ENCODE measurements around the gene ATG10. TPM values are rescaled to one million over a fixed set of nuclear protein-coding genes. Genes with fewer than 3 reads are reported as not detected.

Gene ATG10
- polyA plus RNA-seq, 1 of the 3 experiments (the other 2 are of a cell fraction): 3.2 TPM

DNA sequence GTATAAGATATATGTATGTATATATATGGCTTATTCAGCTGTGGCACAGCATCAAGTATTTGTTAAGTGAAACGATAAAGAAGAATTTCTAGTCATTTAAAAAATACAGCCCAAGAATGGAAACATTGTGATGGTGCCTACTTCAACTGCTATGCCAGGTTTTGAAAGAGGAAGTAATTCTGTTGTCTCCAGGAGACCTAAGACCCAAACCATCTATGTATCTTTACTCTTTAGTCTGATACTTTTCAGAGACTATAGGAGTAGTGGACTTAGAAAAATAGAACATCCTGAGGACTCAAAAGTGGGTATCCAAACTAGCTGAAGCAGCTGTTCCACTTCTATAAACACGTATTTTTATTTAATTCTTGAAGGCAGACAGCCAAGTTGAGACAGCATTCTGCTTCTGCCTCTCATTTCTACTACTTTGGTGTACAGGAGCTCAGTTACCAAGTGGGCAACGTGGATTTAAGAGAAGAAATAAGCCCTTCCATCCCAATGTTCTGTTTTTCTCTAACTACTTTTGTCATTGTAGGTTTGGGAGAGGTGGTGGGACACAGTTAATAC, 195.6 kb downstream of the ATG10 start (continued):
- TF ChIP-seq CTCF (IDR thresholded peaks at IDR 0.05) (no peak), SMC3 (IDR thresholded peaks at IDR 0.05; ENCODE audit: low read depth, low read length) (no peak)
- TF ChIP-seq, protein P1, sequence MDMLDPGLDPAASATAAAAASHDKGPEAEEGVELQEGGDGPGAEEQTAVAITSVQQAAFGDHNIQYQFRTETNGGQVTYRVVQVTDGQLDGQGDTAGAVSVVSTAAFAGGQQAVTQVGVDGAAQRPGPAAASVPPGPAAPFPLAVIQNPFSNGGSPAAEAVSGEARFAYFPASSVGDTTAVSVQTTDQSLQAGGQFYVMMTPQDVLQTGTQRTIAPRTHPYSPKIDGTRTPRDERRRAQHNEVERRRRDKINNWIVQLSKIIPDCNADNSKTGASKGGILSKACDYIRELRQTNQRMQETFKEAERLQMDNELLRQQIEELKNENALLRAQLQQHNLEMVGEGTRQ (IDR thresholded peaks at IDR 0.05; ENCODE audit: borderline replicate concordance, low read depth, low read length): no peak

GRCh38 chr5:82168294-82168693, 196.5 kb downstream of the ATG10 start:
- Histone ChIP-seq H3K4me3 (ENCODE audit: low read depth in 2 of 2, low read length in 1 of 2) (no peak overlapping the region), H2AFZ (ENCODE audit: low read depth) (peak overlapping the region; percentile 34; the same call in 1 of the 2 replicates), H3K9ac (no peak overlapping the region), H3K27me3 (ENCODE audit: insufficient read depth) (no peaks in the 10 kb centered on the region), H3K4me1 (ENCODE audit: control insufficient read depth in 1 of 2, insufficient read depth in 2 of 2, low read depth in 1 of 2, low read length in 1 of 2) (peaks cover 7 to 41% of the 10 kb centered on the region in 2 experiments), H3K79me2 (ENCODE audit: insufficient read depth) (no peaks in the 10 kb centered on the region; the same call in 1 of the 2 replicates), H3K9me3 (no peaks in the 10 kb centered on the region), H3K27ac (ENCODE audit: low read depth in 2 of 2, low read length in 1 of 2) (peak overlapping the region in 1 of 2 experiments; percentile 68; a peak in 2 of 4 replicates), H3F3A (replicated peaks; ENCODE audit: insufficient read depth) (peaks cover 46% of the 10 kb centered on the region), H3K4me2 (peak overlapping the region; percentile 47), H3K9me2 (no peaks in the 10 kb centered on the region), H3K36me3 (replicated peaks in 1 of 2; ENCODE audit: control insufficient read depth in 1 of 2, insufficient read depth in 2 of 2, low read length in 1 of 2) (no peaks in the 10 kb centered on the region), H4K20me1 (ENCODE audit: insufficient read depth) (no peaks in the 10 kb centered on the region)
- TF ChIP-seq RXRA (IDR thresholded peaks at IDR 0.05; ENCODE audit: borderline replicate concordance, low read depth) (no peak), JUND (IDR thresholded peaks at IDR 0.05) (peak; percentile 15; the same call in 1 of the 2 replicates), TCF12 (IDR thresholded peaks at IDR 0.05) (peak; percentile 5; the same call in 1 of the 2 replicates), FOSL2 (IDR thresholded peaks at IDR 0.05; ENCODE audit: borderline replicate concordance, low read depth) (peak; percentile 7; the same call in 1 of the 2 replicates)
- DNase-seq: no peak
- ChIA-PET POLR2A (no interaction called here), CTCF (interaction anchor here (1.0 to 1.3 kb wide), 5 partner anchors 61 to 589 kb away, joined by 3 to 4 read pairs (median 4); no protein-coding TSS in a partner anchor)

GRCh38 chr5:82169892-82170291, 198.1 kb downstream of the ATG10 start:
- Histone ChIP-seq H3K79me2 (ENCODE audit: insufficient read depth) (no peaks in the 10 kb centered on the region; the same call in 1 of the 2 replicates), H3K27me3 (ENCODE audit: insufficient read depth) (no peaks in the 10 kb centered on the region), H3K4me3 (ENCODE audit: low read depth in 2 of 2, low read length in 1 of 2) (no peak overlapping the region), H3K36me3 (replicated peaks in 1 of 2; ENCODE audit: control insufficient read depth in 1 of 2, insufficient read depth in 2 of 2, low read length in 1 of 2) (no peaks in the 10 kb centered on the region), H3K9me2 (no peaks in the 10 kb centered on the region), H3K9ac (no peak overlapping the region), H3F3A (replicated peaks; ENCODE audit: insufficient read depth) (peaks cover 30% of the 10 kb centered on the region), H3K27ac (ENCODE audit: low read depth in 2 of 2, low read length in 1 of 2) (no peak overlapping the region), H2AFZ (ENCODE audit: low read depth) (no peak overlapping the region), H4K20me1 (ENCODE audit: insufficient read depth) (no peaks in the 10 kb centered on the region), H3K4me1 (ENCODE audit: control insufficient read depth in 1 of 2, insufficient read depth in 2 of 2, low read depth in 1 of 2, low read length in 1 of 2) (peaks cover 4 to 28% of the 10 kb centered on the region in 2 experiments), H3K4me2 (no peak overlapping the region), H3K9me3 (no peaks in the 10 kb centered on the region)
- 96% methylated on average over 1 of the region's 1 CpG for WGBS (ENCODE audit: low lambda C conversion rate)
- ChIA-PET CTCF (no interaction called here), POLR2A (no interaction called here)
- DNase-seq: no peak
- no peak for TF ChIP-seq REST (IDR thresholded peaks at IDR 0.05; ENCODE audit: low read depth, low read length)
- TF ChIP-seq MEF2A (IDR thresholded peaks at IDR 0.05; ENCODE audit: borderline replicate concordance, low read depth): no peak
- no peak for TF ChIP-seq CTCF (IDR thresholded peaks at IDR 0.05)
- TF ChIP-seq, protein P1 (IDR thresholded peaks at IDR 0.05; ENCODE audit: borderline replicate concordance, low read depth, low read length): no peak
- TF ChIP-seq IRF3 (IDR thresholded peaks at IDR 0.05; ENCODE audit: low read depth, low read length): no peak
- no peak for TF ChIP-seq FOSL2 (IDR thresholded peaks at IDR 0.05; ENCODE audit: borderline replicate concordance, low read depth)
